ENCODE measurements around the gene PDZRN3. TPM values are rescaled to one million over a fixed set of nuclear protein-coding genes. Genes with fewer than 3 reads are reported as not detected.
A peak's percentile ranks its signal among the peaks of the same experiment; 100 is the strongest.

The PDZRN3 gene
- total RNA-seq, 2 experiments from 2014 or later, result not detected

DNA sequence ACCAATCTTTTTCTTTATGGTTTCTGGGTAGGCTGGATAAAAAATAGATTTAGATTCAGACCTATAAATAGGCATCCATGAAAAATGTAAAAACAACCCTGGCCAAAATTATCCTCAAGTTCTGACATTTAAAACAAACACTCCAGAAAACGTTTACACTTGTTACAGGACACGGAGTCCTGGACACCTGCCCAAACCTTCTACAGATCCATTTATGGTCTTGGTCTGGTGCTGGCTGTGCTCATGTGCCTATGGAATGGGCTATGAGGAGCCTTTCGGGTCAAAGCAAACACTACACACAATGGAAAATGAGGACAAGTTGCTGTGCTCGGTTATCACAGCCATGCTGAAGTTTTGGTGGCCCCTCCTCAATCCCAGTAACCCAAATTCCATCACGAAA lies 108.1 kb downstream of the PDZRN3 start:
- Mint-ChIP-seq H3K27me3 (no peaks in the 10 kb centered on the region), H3K4me3 (no peak overlapping the region), H3K27ac (no peak overlapping the region), H3K36me3 (no peaks in the 10 kb centered on the region), H3K9me3 (no peaks in the 10 kb centered on the region), H3K4me1 (ENCODE audit: low read depth) (no peaks in the 10 kb centered on the region)
- POLR2A ChIA-PET, result no interaction called here
- intact Hi-C loops (cut with micrococcal nuclease), result no loop called here
- no peak for DNase-seq
- CTCF ChIA-PET, result interaction anchor here (0.6 kb wide), 1 partner anchor 281 kb away, joined by 3 read pairs; no protein-coding TSS in a partner anchor

DNA sequence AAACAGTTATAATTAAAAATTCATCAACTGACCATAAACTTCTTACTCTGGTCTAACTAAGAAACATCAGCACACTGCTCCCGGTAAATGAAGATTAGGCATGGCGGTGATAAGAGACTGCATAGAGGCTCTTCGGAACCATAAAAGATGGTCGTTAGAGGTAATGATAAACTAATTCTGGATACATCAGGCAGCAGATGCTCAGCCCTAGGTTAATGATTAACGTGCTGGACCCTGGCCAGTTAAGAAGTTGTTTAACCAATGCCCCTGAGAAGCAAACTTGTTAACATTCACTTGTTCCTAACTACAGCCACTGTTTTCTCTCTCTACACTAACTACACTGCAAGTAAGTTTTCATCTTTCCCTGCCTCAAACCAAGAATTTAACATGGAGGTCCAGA lies 111.5 kb downstream of the PDZRN3 start:
- intact Hi-C loops (cut with micrococcal nuclease), result no loop called here
- no peak for DNase-seq
- no peaks in the 10 kb centered on the region for H3K9me3 Mint-ChIP-seq
- H3K4me1 Mint-ChIP-seq (ENCODE audit: low read depth), result no peaks in the 10 kb centered on the region
- H3K27me3 Mint-ChIP-seq, result peaks cover under 1% of the 10 kb centered on the region
- H3K36me3 Mint-ChIP-seq, result no peaks in the 10 kb centered on the region
- ChIA-PET CTCF (interaction anchor here (1.2 kb wide), 1 partner anchor 28 kb away, joined by 3 read pairs; no protein-coding TSS in a partner anchor), POLR2A (no interaction called here)
- no peak overlapping the region for H3K4me3 Mint-ChIP-seq
- H3K27ac Mint-ChIP-seq, result no peak overlapping the region

DNA sequence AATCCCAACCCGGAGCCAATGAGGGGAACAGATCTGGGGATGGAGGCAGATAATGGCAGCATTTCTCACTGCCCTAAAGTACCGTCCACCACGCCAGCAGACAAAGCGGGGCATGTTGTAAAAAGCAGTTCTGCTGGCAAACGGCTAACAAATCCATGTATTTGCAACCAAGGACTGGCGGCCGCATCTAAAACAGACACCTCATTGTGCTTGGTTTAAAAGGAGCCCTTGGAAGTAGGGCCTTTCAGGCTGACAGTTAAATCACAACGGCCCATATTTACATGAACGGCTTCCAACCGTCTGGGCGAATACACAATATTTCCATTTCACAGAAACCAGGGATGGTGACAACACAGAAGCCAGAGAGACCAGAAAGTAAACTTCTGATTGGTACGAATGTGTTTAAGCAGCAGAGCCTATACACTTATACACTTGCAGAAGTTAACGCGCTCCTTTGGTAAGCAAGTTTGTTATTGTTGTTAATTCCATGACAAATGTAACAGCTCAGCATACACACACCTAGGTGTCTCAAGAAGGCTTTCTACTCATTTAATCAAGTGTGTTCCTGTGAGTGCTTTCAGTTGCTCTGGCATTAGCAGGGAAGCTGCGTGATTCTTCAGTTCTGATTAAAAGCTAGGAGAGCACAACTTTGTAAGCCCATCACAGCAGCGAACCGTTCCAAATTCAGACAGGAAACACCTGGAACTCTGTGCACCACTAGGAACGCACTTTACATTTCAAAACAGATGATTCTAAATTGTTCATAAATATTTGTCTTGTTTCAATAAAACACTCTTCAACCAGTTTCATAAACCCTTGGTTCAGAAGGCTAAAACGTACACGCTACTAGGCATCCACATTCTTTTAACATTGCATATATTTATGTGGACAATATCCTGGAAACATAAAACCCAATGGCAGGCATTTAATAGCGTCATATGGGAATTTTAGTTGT lies 112.9 kb downstream of the PDZRN3 start:
- POLR2A ChIA-PET, result no interaction called here
- H3K27me3 Mint-ChIP-seq, result peaks cover 1% of the 10 kb centered on the region
- H3K9me3 Mint-ChIP-seq, result no peaks in the 10 kb centered on the region
- CTCF ChIA-PET, result interaction anchor here (1.2 kb wide), 1 partner anchor 26 kb away, joined by 3 read pairs; no protein-coding TSS in a partner anchor
- H3K4me3 Mint-ChIP-seq, result no peak overlapping the region
- H3K36me3 Mint-ChIP-seq, result no peaks in the 10 kb centered on the region
- intact Hi-C loops (cut with micrococcal nuclease), result no loop called here
- H3K27ac Mint-ChIP-seq, result no peak overlapping the region
- H3K4me1 Mint-ChIP-seq (ENCODE audit: low read depth), result no peaks in the 10 kb centered on the region
- DNase-seq, result no peak

DNA sequence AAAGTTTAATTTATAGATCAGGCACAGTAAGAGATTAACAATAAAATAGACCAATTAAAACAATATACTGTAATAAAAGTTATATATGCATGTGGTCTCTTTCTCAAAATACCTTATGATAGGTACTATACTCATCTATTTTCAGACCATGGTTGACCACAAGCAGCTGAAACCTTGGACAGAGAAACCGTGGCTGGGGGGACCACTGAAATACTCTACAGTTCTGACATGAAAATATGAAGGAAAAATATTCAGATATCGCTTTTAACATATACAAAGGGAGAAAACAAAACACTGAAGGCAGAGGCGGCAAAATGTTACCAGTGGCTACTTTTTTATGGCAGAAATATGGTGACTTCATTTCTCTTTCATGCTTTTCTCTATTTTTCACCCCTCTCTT lies 114.0 kb downstream of the PDZRN3 start:
- no peak for DNase-seq
- Mint-ChIP-seq H3K9me3 (no peaks in the 10 kb centered on the region), H3K27me3 (peaks cover 1% of the 10 kb centered on the region), H3K4me3 (no peak overlapping the region), H3K27ac (no peak overlapping the region), H3K4me1 (ENCODE audit: low read depth) (no peaks in the 10 kb centered on the region), H3K36me3 (no peaks in the 10 kb centered on the region)
- intact Hi-C loops (cut with micrococcal nuclease), result no loop called here
- POLR2A ChIA-PET, result no interaction called here
- CTCF ChIA-PET, result interaction anchor here (1.2 kb wide), 1 partner anchor 9 kb away, joined by 4 read pairs; no protein-coding TSS in a partner anchor

DNA sequence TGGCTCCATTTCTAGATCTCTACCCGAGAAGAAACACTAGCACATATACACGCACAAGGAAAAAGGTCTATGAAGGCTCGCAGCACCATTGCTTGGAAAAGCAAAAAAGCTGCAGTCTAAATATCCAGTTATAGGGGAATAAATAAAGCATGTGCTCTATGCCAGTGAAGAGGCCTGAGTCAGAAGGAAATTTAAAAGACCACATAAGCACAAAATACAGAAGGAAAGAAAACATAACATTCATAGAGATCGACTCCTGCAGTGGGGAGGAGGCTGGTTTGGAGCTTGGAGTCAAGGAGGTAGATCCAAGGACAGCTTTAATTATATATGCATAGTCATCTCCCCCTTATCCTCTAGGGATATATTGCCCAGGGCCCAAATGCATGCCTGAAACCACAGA lies 114.4 kb downstream of the PDZRN3 start:
- CTCF ChIA-PET, result interaction anchor here (1.2 kb wide), 1 partner anchor 8 kb away, joined by 4 read pairs; no protein-coding TSS in a partner anchor
- POLR2A ChIA-PET, result no interaction called here
- Mint-ChIP-seq H3K9me3 (no peaks in the 10 kb centered on the region), H3K4me3 (no peak overlapping the region), H3K36me3 (no peaks in the 10 kb centered on the region), H3K27me3 (peaks cover 1% of the 10 kb centered on the region), H3K4me1 (ENCODE audit: low read depth) (no peaks in the 10 kb centered on the region), H3K27ac (no peak overlapping the region)
- intact Hi-C loops (cut with micrococcal nuclease), result no loop called here
- no peak for DNase-seq

DNA sequence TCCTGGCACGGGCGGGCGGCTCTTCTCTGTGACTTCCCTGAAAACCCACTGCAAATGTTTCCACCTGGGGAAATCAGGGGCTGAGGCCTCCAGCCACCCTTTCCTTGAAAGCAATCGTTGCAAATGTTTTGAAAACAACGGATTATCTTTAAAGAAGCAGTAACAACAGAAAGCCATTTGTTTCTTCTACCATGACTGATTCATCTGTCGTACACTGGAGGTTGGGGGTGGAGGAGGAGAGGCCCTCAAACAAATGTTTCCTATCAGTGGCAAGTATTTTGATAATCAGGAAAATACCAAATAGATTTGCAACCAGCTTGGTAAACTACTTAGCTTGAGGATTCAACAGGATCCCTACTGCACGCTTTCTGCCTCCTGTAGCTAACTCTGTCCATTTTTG lies 114.9 kb downstream of the PDZRN3 start:
- Mint-ChIP-seq H3K4me3 (no peak overlapping the region), H3K36me3 (no peaks in the 10 kb centered on the region), H3K9me3 (no peaks in the 10 kb centered on the region), H3K4me1 (ENCODE audit: low read depth) (no peaks in the 10 kb centered on the region), H3K27me3 (peaks cover 1% of the 10 kb centered on the region), H3K27ac (no peak overlapping the region)
- ChIA-PET CTCF (no interaction called here), POLR2A (no interaction called here)
- intact Hi-C loops (cut with micrococcal nuclease), result no loop called here
- DNase-seq, result no peak

DNA sequence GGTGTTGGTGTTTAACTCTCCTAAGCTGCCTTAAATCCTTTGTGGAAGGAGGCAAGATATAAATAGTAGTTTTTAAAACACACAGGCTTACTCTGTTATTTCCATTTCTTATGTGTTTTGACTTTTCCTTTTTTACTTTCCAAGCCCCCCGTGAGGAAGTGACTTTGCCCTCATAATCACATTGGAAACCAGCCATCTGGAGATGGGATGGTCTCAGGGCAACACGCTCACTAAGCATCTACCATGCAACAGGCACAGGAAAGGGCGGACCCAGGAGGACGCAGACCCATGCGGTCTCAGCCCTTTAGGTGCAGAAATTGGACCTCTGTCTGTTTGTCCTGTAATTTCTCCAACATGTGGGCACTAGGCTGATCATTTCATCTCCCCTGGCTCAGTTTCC lies 115.7 kb downstream of the PDZRN3 start:
- intact Hi-C loops (cut with micrococcal nuclease), result no loop called here
- H3K4me3 Mint-ChIP-seq, result no peak overlapping the region
- H3K27me3 Mint-ChIP-seq, result peaks cover 1% of the 10 kb centered on the region
- H3K36me3 Mint-ChIP-seq, result no peaks in the 10 kb centered on the region
- CTCF ChIA-PET, result interaction anchor here (0.9 to 1.3 kb wide), 3 partner anchors 23 to 413 kb away, joined by 3 read pairs; no protein-coding TSS in a partner anchor
- H3K27ac Mint-ChIP-seq, result no peak overlapping the region
- no peaks in the 10 kb centered on the region for H3K4me1 Mint-ChIP-seq (ENCODE audit: low read depth)
- no peaks in the 10 kb centered on the region for H3K9me3 Mint-ChIP-seq
- no peak for DNase-seq
- POLR2A ChIA-PET, result no interaction called here

DNA sequence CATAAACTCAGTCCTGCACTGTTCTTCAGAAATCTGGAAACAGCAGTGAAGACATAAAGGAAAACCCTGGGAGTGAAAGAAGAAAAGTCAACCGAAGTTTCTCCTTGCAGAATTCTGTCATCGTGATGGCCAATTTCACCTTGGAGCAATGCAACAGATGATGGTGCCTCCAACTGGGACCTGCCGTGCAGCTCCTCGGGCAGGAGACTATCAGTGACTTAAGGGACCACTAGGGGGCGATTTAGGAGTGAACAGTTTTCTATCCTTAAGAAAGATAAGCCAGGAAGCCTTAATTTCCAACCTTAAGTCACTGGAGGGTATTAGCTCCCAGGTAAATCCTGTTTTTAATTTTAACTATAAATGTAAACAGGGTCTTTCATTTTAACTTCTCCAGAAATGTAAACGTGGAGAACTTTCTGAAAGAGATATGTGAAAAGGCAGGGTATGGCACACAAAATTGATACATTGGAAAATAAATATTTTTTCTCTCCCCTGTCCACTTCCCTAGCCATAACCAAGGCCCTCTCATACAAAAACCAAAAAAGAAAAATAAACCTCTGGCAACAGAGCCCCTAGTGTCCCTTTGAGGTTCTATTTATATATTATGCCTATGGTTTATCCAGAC lies 116.3 kb downstream of the PDZRN3 start:
- H3K9me3 Mint-ChIP-seq, result no peaks in the 10 kb centered on the region
- ChIA-PET CTCF (interaction anchor here (0.5 to 1.9 kb wide), 10 partner anchors 11 to 412 kb away, joined by 3 to 9 read pairs (median 3); no protein-coding TSS in a partner anchor), POLR2A (no interaction called here)
- H3K27me3 Mint-ChIP-seq, result peaks cover 1% of the 10 kb centered on the region
- H3K36me3 Mint-ChIP-seq, result no peaks in the 10 kb centered on the region
- no peak overlapping the region for H3K27ac Mint-ChIP-seq
- peak; percentile 20 for DNase-seq
- H3K4me1 Mint-ChIP-seq (ENCODE audit: low read depth), result no peaks in the 10 kb centered on the region
- H3K4me3 Mint-ChIP-seq, result no peak overlapping the region
- intact Hi-C loops (cut with micrococcal nuclease), result no loop called here

DNA sequence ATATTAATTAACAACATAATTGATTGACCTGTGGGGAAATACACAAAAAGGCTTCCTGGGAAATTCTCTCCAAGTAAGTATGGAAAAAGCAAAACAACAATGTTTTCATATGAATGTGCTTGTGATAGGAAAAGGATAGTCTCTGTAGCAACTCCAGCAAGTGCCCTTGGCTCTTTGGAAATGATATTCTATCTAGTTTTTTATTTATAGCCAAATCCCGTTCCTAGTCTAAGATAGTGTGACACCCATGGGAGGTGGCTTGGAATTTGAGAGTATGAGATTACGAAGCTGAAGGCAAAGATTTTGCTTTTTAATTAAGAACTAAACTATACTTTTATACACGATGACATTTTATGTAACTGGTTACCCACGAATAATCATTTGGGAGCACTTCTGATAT lies 119.9 kb downstream of the PDZRN3 start:
- Mint-ChIP-seq H3K27me3 (peaks cover 4% of the 10 kb centered on the region), H3K36me3 (no peaks in the 10 kb centered on the region), H3K9me3 (no peaks in the 10 kb centered on the region), H3K27ac (no peak overlapping the region), H3K4me1 (ENCODE audit: low read depth) (no peaks in the 10 kb centered on the region), H3K4me3 (no peak overlapping the region)
- POLR2A ChIA-PET, result no interaction called here
- intact Hi-C loops (cut with micrococcal nuclease), result no loop called here
- DNase-seq, result no peak
- CTCF ChIA-PET, result interaction anchor here (5.5 kb wide), 1 partner anchor 404 kb away, joined by 44 read pairs; no protein-coding TSS in a partner anchor

DNA sequence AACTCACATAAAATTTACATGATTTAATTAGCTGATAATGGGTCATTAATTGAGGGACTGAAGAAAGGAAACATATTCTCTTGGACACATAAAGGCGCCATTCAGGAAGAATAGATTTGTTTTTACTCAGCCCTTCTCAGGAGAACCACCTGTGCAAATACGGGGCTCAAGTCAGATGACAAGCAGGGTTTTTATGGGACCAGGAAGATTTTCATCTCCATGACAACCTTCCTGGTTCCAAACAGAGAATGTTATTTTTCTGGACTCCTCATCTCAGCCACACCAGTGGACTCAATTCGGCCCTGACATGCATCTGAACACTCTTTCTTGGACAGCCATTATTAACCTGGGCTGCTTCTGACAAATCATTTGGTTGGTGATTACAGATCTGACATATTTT lies 120.5 kb downstream of the PDZRN3 start:
- H3K27ac Mint-ChIP-seq, result no peak overlapping the region
- peaks cover 4% of the 10 kb centered on the region for H3K27me3 Mint-ChIP-seq
- DNase-seq, result no peak
- no peak overlapping the region for H3K4me3 Mint-ChIP-seq
- H3K4me1 Mint-ChIP-seq (ENCODE audit: low read depth), result no peaks in the 10 kb centered on the region
- CTCF ChIA-PET, result interaction anchor here (5.5 kb wide), 1 partner anchor 403 kb away, joined by 44 read pairs; no protein-coding TSS in a partner anchor
- no peaks in the 10 kb centered on the region for H3K36me3 Mint-ChIP-seq
- H3K9me3 Mint-ChIP-seq, result no peaks in the 10 kb centered on the region
- intact Hi-C loops (cut with micrococcal nuclease), result no loop called here
- POLR2A ChIA-PET, result no interaction called here

DNA sequence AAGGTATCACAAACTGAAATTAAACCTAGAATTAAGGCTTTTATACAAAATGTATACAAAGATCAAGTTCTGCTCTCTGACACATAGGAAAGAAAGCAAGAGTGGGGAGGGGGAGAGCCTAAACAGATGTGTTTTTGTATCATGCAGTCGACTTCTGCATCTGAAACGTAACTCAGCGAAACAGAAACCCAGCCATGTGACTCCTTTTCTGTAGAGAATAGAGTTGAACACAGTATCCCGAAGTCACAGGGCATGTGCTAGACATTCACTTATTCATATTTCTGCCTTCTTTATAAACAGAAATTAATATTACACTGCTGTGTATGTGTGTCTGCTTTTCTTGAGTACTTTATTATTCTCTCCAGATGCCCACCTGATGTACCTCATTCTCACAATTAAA lies 121.0 kb downstream of the PDZRN3 start:
- Mint-ChIP-seq H3K36me3 (no peaks in the 10 kb centered on the region), H3K9me3 (no peaks in the 10 kb centered on the region), H3K4me1 (ENCODE audit: low read depth) (no peaks in the 10 kb centered on the region), H3K27me3 (peaks cover 4% of the 10 kb centered on the region), H3K27ac (no peak overlapping the region), H3K4me3 (no peak overlapping the region)
- no peak for DNase-seq
- intact Hi-C loops (cut with micrococcal nuclease), result no loop called here
- POLR2A ChIA-PET, result no interaction called here
- CTCF ChIA-PET, result interaction anchor here (0.7 to 5.5 kb wide), 3 partner anchors 9 to 403 kb away, joined by 3 to 44 read pairs (median 4); no protein-coding TSS in a partner anchor
